Parathyroid adenoma (tissue), 2 donors: ENCODE results near the gene CCR5AS.

Experiments used
- H2AFZ ChIP-seq: fragments of 300-600 bp; sonication (generic); one replicate; pipeline ENCODE4 v1.7.0; 2017; ENCODE audit warnings: antibody characterized with exemption, mild to moderate bottlenecking
- H3K27ac ChIP-seq: fragments of 300-600 bp; sonication (generic); one replicate; pipeline ENCODE4 v1.7.0; 2017
- H3K27me3 ChIP-seq: fragments of 300-600 bp; sonication (generic); one replicate; pipeline ENCODE4 v1.7.0; 2017; ENCODE audit warnings: low read length; ENCODE audit not compliant: control insufficient read depth, insufficient read depth
- H3K36me3 ChIP-seq: fragments of 300-600 bp; sonication (generic); one replicate; pipeline ENCODE4 v1.7.0; 2017; ENCODE audit warnings: low read length; ENCODE audit not compliant: control insufficient read depth, insufficient read depth
- H3K4me1 ChIP-seq: fragments of 300-600 bp; sonication (generic); one replicate; pipeline ENCODE4 v1.7.0; 2017; ENCODE audit warnings: control low read depth
- H3K4me2 ChIP-seq: fragments of 300-600 bp; sonication (generic); one replicate; pipeline ENCODE4 v1.7.0; 2017; ENCODE audit warnings: low read length
- H3K4me3 ChIP-seq: fragments of 300-600 bp; sonication (generic); one replicate; pipeline ENCODE4 v1.7.0; 2017; ENCODE audit warnings: low read depth, low read length
- H3K79me2 ChIP-seq: fragments of 300-600 bp; sonication (generic); one replicate; pipeline ENCODE4 v1.7.0; 2017; ENCODE audit warnings: control low read depth
- H3K9ac ChIP-seq: fragments of 300-600 bp; sonication (generic); one replicate; pipeline ENCODE4 v1.7.0; 2017; ENCODE audit warnings: mild to moderate bottlenecking
- H3K9me3 ChIP-seq: fragments of 300-600 bp; sonication (generic); one replicate; pipeline ENCODE4 v1.7.0; 2017; ENCODE audit warnings: low read length; ENCODE audit not compliant: control insufficient read depth
- CTCF ChIP-seq: fragments of 300-600 bp; sonication (generic); IDR thresholded peaks from one replicate; pipeline ENCODE4 v1.7.0; 2017; ENCODE audit warnings: antibody characterized with exemption, mild to moderate bottlenecking
- donor health status: primary hyperparathyroidism.

The CCR5AS gene

DNA sequence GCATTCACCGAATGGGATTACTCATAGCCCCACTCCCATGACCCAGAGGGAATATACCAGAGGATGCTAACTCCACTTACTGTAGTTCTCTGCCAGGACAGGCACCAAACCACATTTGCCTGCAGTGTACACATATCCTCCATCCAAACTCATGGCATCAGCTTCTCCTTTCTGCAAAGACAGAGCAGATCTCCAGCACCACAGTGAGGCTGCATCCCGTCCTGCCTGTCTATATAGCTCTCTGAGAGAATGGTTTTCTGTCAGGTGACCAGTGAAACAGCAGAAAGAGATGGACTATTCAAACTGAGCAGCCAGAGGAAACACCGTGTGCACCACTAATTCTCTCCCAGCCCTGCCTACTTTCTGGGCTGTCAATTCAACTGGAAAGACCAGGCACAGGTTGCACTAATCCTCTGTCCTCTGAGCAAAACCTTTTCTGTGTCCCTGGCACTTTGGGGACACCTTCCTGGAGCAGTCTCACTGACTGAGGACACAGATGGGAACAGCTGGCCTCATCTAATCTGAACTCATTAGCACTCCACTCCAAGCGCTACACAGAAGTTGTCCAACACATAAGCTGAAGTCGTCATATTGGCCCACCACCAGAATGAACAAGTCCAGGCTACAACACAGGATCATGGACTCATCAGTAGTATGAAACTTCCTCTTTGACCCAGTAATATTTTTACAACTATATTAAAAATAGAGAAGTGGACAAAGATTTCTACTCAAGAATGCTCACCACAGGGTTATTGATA, 40.5 kb upstream of the CCR5AS start:
- no peak overlapping the region for H3K9ac ChIP-seq
- no peaks in the 10 kb centered on the region for H3K4me1 ChIP-seq
- no peaks in the 10 kb centered on the region for H3K9me3 ChIP-seq
- no peaks in the 10 kb centered on the region for H3K79me2 ChIP-seq
- H3K36me3 ChIP-seq = no peaks in the 10 kb centered on the region
- no peak overlapping the region for H3K4me3 ChIP-seq
- H3K27me3 ChIP-seq = no peaks in the 10 kb centered on the region
- no peak overlapping the region for H3K27ac ChIP-seq
- no peak overlapping the region for H3K4me2 ChIP-seq
- no peak for TF ChIP-seq CTCF
- no peak overlapping the region for H2AFZ ChIP-seq

DNA sequence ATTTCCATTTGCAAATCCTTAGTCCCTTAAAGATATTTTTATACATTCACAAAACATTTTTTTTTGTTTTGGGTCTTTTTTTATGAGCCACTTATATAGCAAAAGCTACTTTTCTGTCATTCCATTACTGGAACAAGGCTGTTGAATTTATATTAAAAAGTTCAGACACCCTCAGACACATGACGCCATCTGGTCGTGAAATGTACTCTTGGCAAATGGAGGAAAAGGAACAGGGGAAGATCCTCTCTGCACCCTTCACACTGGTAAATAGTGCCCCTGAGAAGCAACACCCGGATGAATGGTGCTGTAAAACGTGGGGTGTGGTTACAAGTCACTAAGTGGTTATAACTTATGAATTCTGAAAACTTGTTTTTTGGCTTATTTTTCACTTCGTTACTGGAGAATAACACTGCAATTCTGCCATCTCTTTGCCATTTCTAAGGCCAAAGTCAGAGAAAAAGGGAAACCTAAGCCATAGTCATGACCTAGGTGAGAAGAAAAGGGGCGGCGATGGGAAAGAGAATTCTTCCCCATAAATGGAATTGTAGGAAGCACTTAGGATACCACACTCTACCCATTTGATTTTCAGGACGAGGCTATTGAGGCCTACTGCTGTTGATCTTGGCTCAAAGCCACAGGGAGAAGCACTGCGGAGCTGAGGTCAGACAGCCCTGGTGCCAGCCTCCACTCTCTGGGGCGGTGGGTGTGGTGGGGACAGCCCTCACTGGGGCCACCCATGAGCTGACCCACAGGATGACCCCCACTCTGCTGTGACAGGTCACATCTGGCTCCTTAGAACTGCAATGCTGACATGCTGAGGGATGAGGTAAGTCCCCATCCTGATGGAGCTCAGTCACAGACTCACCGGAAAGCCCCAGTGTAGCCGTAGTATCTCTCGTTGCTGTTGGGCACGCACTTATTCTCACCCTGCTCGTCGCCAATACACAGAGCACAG, 36.0 kb upstream of the CCR5AS start:
- H3K36me3 ChIP-seq = no peaks in the 10 kb centered on the region
- H3K4me2 ChIP-seq = no peak overlapping the region
- H3K27me3 ChIP-seq = no peaks in the 10 kb centered on the region
- no peak overlapping the region for H3K27ac ChIP-seq
- TF ChIP-seq CTCF = no peak
- H3K9me3 ChIP-seq = no peaks in the 10 kb centered on the region
- H3K79me2 ChIP-seq = no peaks in the 10 kb centered on the region
- no peaks in the 10 kb centered on the region for H3K4me1 ChIP-seq
- H3K4me3 ChIP-seq = no peak overlapping the region
- no peak overlapping the region for H3K9ac ChIP-seq
- no peak overlapping the region for H2AFZ ChIP-seq

GRCh38 chr3:46440531-46441294, 33.8 kb upstream of the CCR5AS start:
- Histone ChIP-seq H3K36me3 (no peaks in the 10 kb centered on the region), H3K4me1 (no peaks in the 10 kb centered on the region), H3K9me3 (no peaks in the 10 kb centered on the region), H3K27ac (no peak overlapping the region), H3K9ac (no peak overlapping the region), H3K4me2 (no peak overlapping the region), H3K27me3 (no peaks in the 10 kb centered on the region), H3K79me2 (no peaks in the 10 kb centered on the region), H2AFZ (no peak overlapping the region), H3K4me3 (no peak overlapping the region)
- TF ChIP-seq CTCF = no peak

DNA sequence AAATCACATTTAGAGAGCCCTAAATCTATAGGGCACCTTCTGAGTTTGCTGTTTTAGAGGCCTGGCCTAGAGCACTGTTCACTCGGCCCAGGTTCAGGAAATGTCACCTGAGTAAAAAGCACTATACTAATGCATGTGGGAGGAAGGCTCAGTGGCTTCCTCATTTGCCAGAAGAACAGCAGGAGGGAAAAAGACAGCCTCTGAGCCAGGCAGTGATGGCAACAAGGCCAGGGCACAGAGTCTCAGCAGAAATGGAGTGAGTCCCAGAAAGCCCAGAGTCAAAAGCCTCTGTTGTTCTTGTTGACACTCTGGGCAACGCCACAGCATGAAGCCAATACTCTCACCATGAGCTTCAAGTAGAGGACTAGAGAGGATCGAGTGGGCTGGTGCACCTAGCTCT, 32.0 kb upstream of the CCR5AS start:
- no peak overlapping the region for H3K27ac ChIP-seq
- no peaks in the 10 kb centered on the region for H3K79me2 ChIP-seq
- no peak overlapping the region for H3K4me3 ChIP-seq
- no peak overlapping the region for H3K4me2 ChIP-seq
- no peak overlapping the region for H3K9ac ChIP-seq
- H3K27me3 ChIP-seq = no peaks in the 10 kb centered on the region
- no peak for TF ChIP-seq CTCF
- H3K4me1 ChIP-seq = no peaks in the 10 kb centered on the region
- H2AFZ ChIP-seq = no peak overlapping the region
- no peaks in the 10 kb centered on the region for H3K36me3 ChIP-seq
- H3K9me3 ChIP-seq = no peaks in the 10 kb centered on the region
